OCI-LY3 (cell line): Measurements from ENCODE around the gene CHST8.

ENCODE experiments used
- CTCF ChIP-seq: fragments of 200-600, 300-600 bp; sonication (generic); IDR thresholded peaks from 2 replicates; pipeline ENCODE4 v1.5.1; 2014; ENCODE audit warnings: antibody characterized with exemption, low read length, low read depth
- EZH2phosphoT487 ChIP-seq: fragments of 200-600 bp; shearing (Covaris generic); IDR thresholded peaks from 2 replicates; pipeline ENCODE4 v1.6.1; 2018; ENCODE audit warnings: antibody characterized with exemption, mixed run types, low read depth

GRCh38 chr19:33644284-33644836, 22.6 kb downstream of the CHST8 start:
- TF ChIP-seq CTCF: no peak
- TF ChIP-seq EZH2phosphoT487: no peak
